H1 (cell line): Measurements from ENCODE around the gene ILF3. TPM values are rescaled to one million over a fixed set of nuclear protein-coding genes. Genes with fewer than 3 reads are reported as not detected.

Experiments
- CTCF ChIA-PET: fragments of 300-600 bp; sonication (Branson Sonifier 250); formaldehyde crosslinking; loops from one replicate; lab custom pipeline; 2021; ENCODE audit not compliant: partially characterized antibody; lab: Charles Lee
- POLR2A ChIA-PET: fragments of 300-600 bp; sonication (Branson Sonifier 250); formaldehyde crosslinking; loops from one replicate; lab custom pipeline; 2021; ENCODE audit warnings: inconsistent platforms; ENCODE audit not compliant: partially characterized antibody; lab: Charles Lee
- DNase-seq, 2 experiments: peaks; one replicate each; pipeline versions ENCODE4 v3.0.0 to v3.0.0-alpha.2; 2010 to 2022; ENCODE audit warnings: low spot score in 2 of 2, low read depth in 1 of 2, mixed read lengths in 1 of 2
- FAIRE-seq: peaks from 2 replicates; lab custom pipeline; 2011; peaks lifted over from hg19 to GRCh38; lab: Jason Lieb, UNC
- H2AFZ ChIP-seq: 2 replicates; pipeline ENCODE4 v1.8.1; 2012; ENCODE audit warnings: low read length, inconsistent platforms
- H2AK5ac ChIP-seq: 2 replicates; pipeline ENCODE4 v1.6.1; 2013; ENCODE audit warnings: low read depth, low read length
- H2BK120ac ChIP-seq: replicated peaks from 2 replicates; pipeline ENCODE3; 2013; ENCODE audit warnings: low read depth, low read length, inconsistent platforms
- H2BK12ac ChIP-seq: 2 replicates; pipeline ENCODE4 v1.6.1; 2013; ENCODE audit warnings: low read depth, low read length
- H2BK15ac ChIP-seq: 2 replicates; pipeline ENCODE4 v1.6.1; 2013; ENCODE audit warnings: low read length
- H2BK20ac ChIP-seq: 2 replicates; pipeline ENCODE4 v1.6.1; 2013; ENCODE audit warnings: low read length
- H2BK5ac ChIP-seq: 2 replicates; pipeline ENCODE4 v1.6.1; 2013; ENCODE audit warnings: low read depth, low read length
- H3K14ac ChIP-seq: 2 replicates; pipeline ENCODE4 v1.6.1; 2013; ENCODE audit warnings: inconsistent platforms; ENCODE audit not compliant: insufficient read length
- H3K18ac ChIP-seq: 2 replicates; pipeline ENCODE4 v1.6.1; 2013; ENCODE audit warnings: low read length; ENCODE audit errors: extremely low read depth
- H3K23ac ChIP-seq: 2 replicates; pipeline ENCODE4 v1.6.1; 2013; ENCODE audit warnings: inconsistent platforms; ENCODE audit not compliant: insufficient read length
- H3K23me2 ChIP-seq: 2 replicates; pipeline ENCODE4 v1.6.1; 2013; ENCODE audit warnings: low read depth, low read length
- H3K27ac ChIP-seq: 2 replicates; pipeline ENCODE4 v1.6.1; 2011; ENCODE audit warnings: low read depth, low read length, inconsistent platforms
- H3K27me3 ChIP-seq, 4 experiments: replicated peaks in 1 of 4; 1 replicate in 1 of 4; 2 replicates in 3 of 4; pipeline versions ENCODE4 v1.6.1 to v1.8.1; 2011 to 2013; ENCODE audit warnings: low read length in 3 of 4, mild to moderate bottlenecking in 3 of 4, inconsistent platforms in 2 of 4, mixed read lengths in 2 of 4, moderate library complexity in 1 of 4; ENCODE audit not compliant: control insufficient read depth in 3 of 4, insufficient read depth in 3 of 4; ENCODE audit errors: extremely low read depth in 1 of 4
- H3K36me3 ChIP-seq, 4 experiments: 2 replicates each; pipeline versions ENCODE4 v1.6.1 to v1.8.1; 2011 to 2013; ENCODE audit warnings: mild to moderate bottlenecking in 4 of 4, low read length in 3 of 4, moderate library complexity in 2 of 4, control low read depth in 1 of 4, inconsistent platforms in 1 of 4; ENCODE audit not compliant: insufficient read depth in 4 of 4, control insufficient read depth in 2 of 4
- H3K4ac ChIP-seq: replicated peaks from 2 replicates; pipeline ENCODE3; 2013; ENCODE audit warnings: low read length, low read depth, mixed read lengths, inconsistent platforms; ENCODE audit not compliant: insufficient read length
- H3K4me1 ChIP-seq, 4 experiments: replicated peaks in 1 of 4; 1 replicate in 1 of 4; 2 replicates in 3 of 4; pipeline versions ENCODE4 v1.6.1 to v1.8.1; 2011 to 2013; ENCODE audit warnings: low read length in 3 of 4, inconsistent platforms in 2 of 4, mixed read lengths in 1 of 4; ENCODE audit not compliant: insufficient read depth in 4 of 4, control insufficient read depth in 3 of 4
- H3K4me2 ChIP-seq, 2 experiments: 2 replicates each; pipeline versions ENCODE4 v1.6.1 to v1.8.1; 2011 to 2013; ENCODE audit warnings: low read depth in 2 of 2, low read length in 2 of 2, control low read depth in 1 of 2, inconsistent platforms in 1 of 2, mild to moderate bottlenecking in 1 of 2; ENCODE audit not compliant: insufficient read depth in 1 of 2
- H3K4me3 ChIP-seq, 4 experiments: fragments of 200-600, 300-600 bp in 1 of 4; sonication (generic), shearing (Covaris generic), sonication (Bioruptor Twin) in 1 of 4; 2 replicates each; pipeline versions ENCODE4 v1.5.1 to v1.8.1; 2011 to 2016; ENCODE audit warnings: low read length in 4 of 4, low read depth in 3 of 4, control low read depth in 2 of 4, inconsistent platforms in 2 of 4, mild to moderate bottlenecking in 2 of 4, mixed read lengths in 1 of 4, moderate library complexity in 1 of 4; ENCODE audit not compliant: insufficient read depth in 2 of 4; ENCODE audit errors: extremely low read depth in 1 of 4
- H3K56ac ChIP-seq: replicated peaks from 2 replicates; pipeline ENCODE3; 2013; ENCODE audit warnings: low read depth, mild to moderate bottlenecking, mixed read lengths, low read length, inconsistent platforms; ENCODE audit not compliant: insufficient read length
- H3K79me1 ChIP-seq: 2 replicates; pipeline ENCODE4 v1.6.1; 2013; ENCODE audit warnings: low read depth, low read length, control low read depth
- H3K79me2 ChIP-seq, 2 experiments: 2 replicates each; pipeline versions ENCODE4 v1.6.1 to v1.8.1; 2012 to 2013; ENCODE audit warnings: low read length in 2 of 2, mild to moderate bottlenecking in 2 of 2, inconsistent platforms in 1 of 2; ENCODE audit not compliant: insufficient read depth in 2 of 2, control insufficient read depth in 1 of 2
- H3K9ac ChIP-seq, 4 experiments: replicated peaks in 1 of 4; 1 replicate in 1 of 4; 2 replicates in 3 of 4; pipeline versions ENCODE4 v1.6.1 to v1.8.1; 2011 to 2013; ENCODE audit warnings: low read depth in 3 of 4, low read length in 3 of 4, control low read depth in 2 of 4, mild to moderate bottlenecking in 2 of 4, moderate library complexity in 2 of 4, inconsistent platforms in 1 of 4; ENCODE audit errors: extremely low read depth in 1 of 4
- H3K9me3 ChIP-seq, 2 experiments: 2 replicates each; pipeline versions ENCODE4 v1.6.1 to v1.8.1; 2012 to 2013; ENCODE audit warnings: mild to moderate bottlenecking in 2 of 2, moderate library complexity in 2 of 2, control low read depth in 1 of 2, inconsistent platforms in 1 of 2, low read depth in 1 of 2, low read length in 1 of 2, mixed read lengths in 1 of 2; ENCODE audit not compliant: insufficient read depth in 2 of 2
- H4K20me1 ChIP-seq, 2 experiments: replicated peaks in 1 of 2; 2 replicates each; pipeline versions ENCODE3 to v1.8.1; 2011 to 2013; ENCODE audit warnings: inconsistent platforms in 2 of 2, low read length in 2 of 2, mild to moderate bottlenecking in 1 of 2; ENCODE audit not compliant: insufficient read depth in 2 of 2, control insufficient read depth in 1 of 2
- H4K5ac ChIP-seq: 2 replicates; pipeline ENCODE4 v1.6.1; 2013; ENCODE audit warnings: low read length, low read depth, mixed read lengths, inconsistent platforms; ENCODE audit not compliant: insufficient read length
- H4K8ac ChIP-seq: 2 replicates; pipeline ENCODE4 v1.8.0; 2013; ENCODE audit warnings: mild to moderate bottlenecking, moderate library complexity, low read length, inconsistent platforms; ENCODE audit not compliant: insufficient read depth; ENCODE audit errors: extremely low read depth
- H4K91ac ChIP-seq: replicated peaks from 2 replicates; pipeline ENCODE3; 2013; ENCODE audit warnings: low read length, mixed read lengths, inconsistent platforms; ENCODE audit not compliant: insufficient read length
- GTF2F1 ChIP-seq: IDR thresholded peaks from 2 replicates; pipeline ENCODE4 v1.6.1; 2012; ENCODE audit warnings: low read depth, low read length, improper control_type of control experiment, borderline replicate concordance
- HDAC6 ChIP-seq: IDR thresholded peaks from one replicate; pipeline ENCODE4 v1.7.1; 2012; ENCODE audit warnings: low read depth, mild to moderate bottlenecking, inconsistent platforms, low read length, moderate library complexity
- POLR2AphosphoS5 ChIP-seq: IDR thresholded peaks from 2 replicates; pipeline ENCODE4 v1.6.1; 2011; ENCODE audit warnings: low read depth, low read length
- RAD21 ChIP-seq, 2 experiments: IDR thresholded peaks in 1 of 2; conservative IDR thresholded peaks in 1 of 2; 2 replicates each; pipeline ENCODE4 v1.6.1; 2011; ENCODE audit warnings: low read depth in 2 of 2, low read length in 2 of 2, improper control_type of control experiment in 1 of 2, inconsistent platforms in 1 of 2, mild to moderate bottlenecking in 1 of 2, moderate library complexity in 1 of 2
- WGBS, 2 experiments: shearing (Covaris generic) in 1 of 2; methylation state at CpG; one replicate each; pipeline versions ENCODE4 v1.1.6 to v1.1.7; 2013 to 2015; ENCODE audit warnings: low lambda C conversion rate in 2 of 2, mixed read lengths in 2 of 2, inconsistent platforms in 1 of 2, low coverage in 1 of 2, missing lambda C conversion rate in 1 of 2; ENCODE audit not compliant: insufficient replicate concordance in 2 of 2, insufficient coverage in 1 of 2, insufficient read length in 1 of 2; ENCODE audit errors: extremely low coverage in 1 of 2, missing lambda C conversion rate in 1 of 2; 5-methylcytosine and 5-hydroxymethylcytosine counted together
- polyA plus RNA-seq, 7 experiments: library from polyadenylated mRNA; depleted of rRNA in 3 of 7; stranded (reverse) in 5 of 7; unstranded in 2 of 7; fragments of >200 nt in 5 of 7; fragments of 200-250 nt in 2 of 7; gene quantifications; 1 replicate in 5 of 7; 2 replicates in 1 of 7; 4 replicates in 1 of 7; pipeline versions ENCODE4 v1.2.1 to v1.2.3, GENCODE V29; 2011 to 2013; ENCODE audit warnings: missing spikeins in 2 of 7, mixed read lengths in 2 of 7
- total RNA-seq: library from RNA; stranded (reverse); fragmentation: NEBNext Ultra II Directional; extraction: Animal tissue kit (Norgen Biotek cat#: 25700); gene quantifications from 2 replicates; pipeline ENCODE4 v1.2.1, GENCODE V29; 2021
- TF ChIP-seq, protein P1 (sequence below): IDR thresholded peaks from 2 replicates; pipeline ENCODE4 v1.6.1; 2011; ENCODE audit warnings: low read depth, mild to moderate bottlenecking, low read length; ENCODE audit not compliant: insufficient read depth

ILF3 gene
- total and polyA plus RNA-seq, 2 of the 8 experiments (the other 6 are each of a cell fraction or from before 2014, with no cell fraction given), result 291 to 695 TPM

DNA sequence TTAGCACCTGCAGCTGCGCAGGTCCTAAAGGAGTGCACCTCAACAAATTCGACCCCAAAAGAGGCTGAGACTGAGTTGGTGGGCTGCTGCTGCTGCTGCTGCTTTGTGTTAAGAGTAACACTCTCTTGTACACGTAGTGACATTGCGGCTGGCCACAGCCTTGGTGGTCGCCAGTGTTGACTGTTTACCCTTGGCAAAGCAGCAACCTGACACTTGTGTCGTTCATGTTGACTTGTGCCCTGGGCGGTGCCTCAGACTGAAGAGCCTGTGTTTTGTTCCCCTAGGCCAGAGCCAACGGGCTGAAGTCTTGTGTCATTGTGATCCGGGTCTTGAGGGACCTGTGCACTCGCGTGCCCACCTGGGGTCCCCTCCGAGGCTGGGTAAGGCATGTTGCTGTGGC lies 24.7 kb downstream of the ILF3 start:
- no peak overlapping the region for H2AFZ ChIP-seq
- H4K5ac ChIP-seq, result no peak overlapping the region
- peaks cover 4 to 91% of the 10 kb centered on the region in 2 experiments; a peak in 2 of 4 replicates for H3K79me2 ChIP-seq
- no peak overlapping the region for H3K18ac ChIP-seq
- H2BK20ac ChIP-seq, result no peak overlapping the region
- peaks cover 7% of the 10 kb centered on the region for H3K79me1 ChIP-seq
- H2BK15ac ChIP-seq, result no peak overlapping the region
- no peak overlapping the region for H3K56ac ChIP-seq
- FAIRE-seq, result no peak
- H3K4me3 ChIP-seq, result no peak overlapping the region
- no peaks in the 10 kb centered on the region; a peak in 2 of 7 replicates for H3K4me1 ChIP-seq
- peak overlapping the region; percentile 19; the same call in 1 of the 2 replicates for H4K8ac ChIP-seq
- no peak overlapping the region for H3K4me2 ChIP-seq
- DNase-seq, result no peak
- CTCF ChIA-PET, result interaction anchor here (0.6 to 3.5 kb wide), 8 partner anchors 8 to 106 kb away, joined by 3 to 13 read pairs (median 3); no protein-coding TSS in a partner anchor
- H3K36me3 ChIP-seq, result peaks cover 74 to 90% (median 86%) of the 10 kb centered on the region in 4 experiments
- H2BK120ac ChIP-seq, result no peak overlapping the region
- H3K9ac ChIP-seq, result no peak overlapping the region
- no peak overlapping the region for H4K91ac ChIP-seq
- H3K14ac ChIP-seq, result no peak overlapping the region
- no peak overlapping the region for H2BK5ac ChIP-seq
- 94% methylated on average over 12 of the region's 12 CpGs; no CpG with 5 or more reads in 1 of the 2 experiments for WGBS, 2 experiments
- H3K4ac ChIP-seq, result no peak overlapping the region
- POLR2A ChIA-PET, result interaction anchor here (55.9 to 59.0 kb wide), 2 partner anchors 10 to 13 kb away, joined by 1874 read pairs; partner anchors contain the start of genes DNM2, ILF3 and QTRT1
- H3K27me3 ChIP-seq, result no peaks in the 10 kb centered on the region
- no peaks in the 10 kb centered on the region for H3K9me3 ChIP-seq
- H3K23me2 ChIP-seq, result no peaks in the 10 kb centered on the region
- H4K20me1 ChIP-seq, result peaks cover 32 to 40% of the 10 kb centered on the region in 2 experiments
- H2BK12ac ChIP-seq, result no peak overlapping the region
- H3K27ac ChIP-seq, result no peak overlapping the region
- H3K23ac ChIP-seq, result no peak overlapping the region
- H2AK5ac ChIP-seq, result no peak overlapping the region
- TF ChIP-seq, protein P1, sequence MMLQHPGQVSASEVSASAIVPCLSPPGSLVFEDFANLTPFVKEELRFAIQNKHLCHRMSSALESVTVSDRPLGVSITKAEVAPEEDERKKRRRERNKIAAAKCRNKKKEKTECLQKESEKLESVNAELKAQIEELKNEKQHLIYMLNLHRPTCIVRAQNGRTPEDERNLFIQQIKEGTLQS, result no peak
- TF ChIP-seq POLR2AphosphoS5 (peak; percentile 15; the same call in 1 of the 2 replicates), RAD21 (IDR thresholded peaks at IDR 0.05 in 1 of 2, conservative IDR thresholded peaks at IDR 0.05 in 1 of 2; ENCODE audit: low read depth in 2 of 2, low read length in 2 of 2) (no peak), GTF2F1 (no peak), HDAC6 (no peak)
